Fibroblast of skin of scalp (primary cell): ENCODE results near the gene MYBL2.
"Not testable (repeated sequence)": the region's sequence is repeated elsewhere in the genome, so short reads cannot be mapped to it uniquely, and the experiment has no call there.

Experiments
- DNase-seq: peaks from one replicate; pipeline ENCODE4 v3.0.0-alpha.2; 2013

MYBL2 gene

GRCh38 chr20:43752561-43753301 lies 85.8 kb downstream of the MYBL2 start:
- DNase-seq = peak; percentile 83

- DNase-seq = peak; percentile 67
Measured at GRCh38 chr20:43755390-43755789, 88.5 kb downstream of the MYBL2 start.

GRCh38 chr20:43755851-43756250 lies 88.9 kb downstream of the MYBL2 start:
- peak; percentile 69 for DNase-seq

GRCh38 chr20:43757888-43758287 lies 91.0 kb downstream of the MYBL2 start:
- not testable (repeated sequence) for DNase-seq

GRCh38 chr20:43761386-43762340 lies 94.7 kb downstream of the MYBL2 start:
- DNase-seq = no peak

- DNase-seq = no peak
Measured at GRCh38 chr20:43762911-43763310, 96.0 kb downstream of the MYBL2 start.

- no peak for DNase-seq
Measured at GRCh38 chr20:43765916-43766315, 99.0 kb downstream of the MYBL2 start.
